HCT116 (cell line): ENCODE data around the gene DRG1.

Source experiments
- CTCF ChIP-seq, 3 experiments: fragments of 200-600 bp in 1 of 3; sonication (generic) in 1 of 3; IDR thresholded peaks in 2 of 3; conservative IDR thresholded peaks in 1 of 3; 2 replicates each; pipeline ENCODE4 v1.5.1; 2012 to 2017; ENCODE audit warnings: low read depth in 2 of 3, low read length in 2 of 3, antibody characterized with exemption in 1 of 3, borderline replicate concordance in 1 of 3, control low read depth in 1 of 3, mild to moderate bottlenecking in 1 of 3, mixed read lengths in 1 of 3, mixed run types in 1 of 3, moderate library complexity in 1 of 3; ENCODE audit not compliant: insufficient read depth in 1 of 3
- EZH2 ChIP-seq: fragments of 200-600 bp; sonication (generic); IDR thresholded peaks from 2 replicates; pipeline ENCODE4 v1.6.1; 2017; ENCODE audit warnings: antibody characterized with exemption, mixed run types
- POLR2A ChIP-seq: IDR thresholded peaks from 2 replicates; pipeline ENCODE4 v1.7.0; 2011; ENCODE audit warnings: borderline replicate concordance; ENCODE audit not compliant: insufficient read depth, insufficient read length; ENCODE audit errors: extremely low read depth
- ZNF274 ChIP-seq: fragments of 200-500 bp; sonication (Bioruptor generic); IDR thresholded peaks from 2 replicates; pipeline ENCODE4 v1.6.1; 2014; ENCODE audit warnings: mild to moderate bottlenecking, low read depth, low read length, inconsistent platforms
- TF ChIP-seq, protein P1 (sequence below): IDR thresholded peaks from 2 replicates; pipeline ENCODE4 v1.6.1; 2012; ENCODE audit warnings: low read depth

DNA sequence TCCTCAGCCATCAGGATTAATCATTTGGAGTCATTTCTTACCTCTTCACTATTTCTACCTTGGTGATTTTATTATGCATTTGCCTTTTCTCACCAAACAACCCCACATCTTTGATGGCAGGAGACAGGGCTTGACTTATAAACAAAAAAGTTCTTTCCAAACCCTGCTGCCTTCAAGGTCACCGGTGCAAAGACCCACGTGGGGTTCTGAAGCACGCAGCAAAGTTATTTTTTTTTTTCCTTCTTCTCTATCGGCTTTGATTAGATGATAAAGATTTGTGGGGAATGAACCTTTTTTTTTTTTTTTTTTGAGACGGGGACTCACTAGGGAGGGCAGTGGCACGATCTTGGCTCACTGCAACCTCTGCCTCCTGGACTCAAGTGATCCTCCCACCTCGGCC, 44.1 kb downstream of the DRG1 start:
- TF ChIP-seq CTCF (IDR thresholded peaks at IDR 0.05 in 2 of 3, conservative IDR thresholded peaks at IDR 0.05 in 1 of 3; ENCODE audit: borderline replicate concordance in 1 of 3, insufficient read depth in 1 of 3, low read depth in 2 of 3, low read length in 2 of 3) (no peak), POLR2A (no peak), EZH2 (no peak), ZNF274 (no peak)
- TF ChIP-seq, protein P1, sequence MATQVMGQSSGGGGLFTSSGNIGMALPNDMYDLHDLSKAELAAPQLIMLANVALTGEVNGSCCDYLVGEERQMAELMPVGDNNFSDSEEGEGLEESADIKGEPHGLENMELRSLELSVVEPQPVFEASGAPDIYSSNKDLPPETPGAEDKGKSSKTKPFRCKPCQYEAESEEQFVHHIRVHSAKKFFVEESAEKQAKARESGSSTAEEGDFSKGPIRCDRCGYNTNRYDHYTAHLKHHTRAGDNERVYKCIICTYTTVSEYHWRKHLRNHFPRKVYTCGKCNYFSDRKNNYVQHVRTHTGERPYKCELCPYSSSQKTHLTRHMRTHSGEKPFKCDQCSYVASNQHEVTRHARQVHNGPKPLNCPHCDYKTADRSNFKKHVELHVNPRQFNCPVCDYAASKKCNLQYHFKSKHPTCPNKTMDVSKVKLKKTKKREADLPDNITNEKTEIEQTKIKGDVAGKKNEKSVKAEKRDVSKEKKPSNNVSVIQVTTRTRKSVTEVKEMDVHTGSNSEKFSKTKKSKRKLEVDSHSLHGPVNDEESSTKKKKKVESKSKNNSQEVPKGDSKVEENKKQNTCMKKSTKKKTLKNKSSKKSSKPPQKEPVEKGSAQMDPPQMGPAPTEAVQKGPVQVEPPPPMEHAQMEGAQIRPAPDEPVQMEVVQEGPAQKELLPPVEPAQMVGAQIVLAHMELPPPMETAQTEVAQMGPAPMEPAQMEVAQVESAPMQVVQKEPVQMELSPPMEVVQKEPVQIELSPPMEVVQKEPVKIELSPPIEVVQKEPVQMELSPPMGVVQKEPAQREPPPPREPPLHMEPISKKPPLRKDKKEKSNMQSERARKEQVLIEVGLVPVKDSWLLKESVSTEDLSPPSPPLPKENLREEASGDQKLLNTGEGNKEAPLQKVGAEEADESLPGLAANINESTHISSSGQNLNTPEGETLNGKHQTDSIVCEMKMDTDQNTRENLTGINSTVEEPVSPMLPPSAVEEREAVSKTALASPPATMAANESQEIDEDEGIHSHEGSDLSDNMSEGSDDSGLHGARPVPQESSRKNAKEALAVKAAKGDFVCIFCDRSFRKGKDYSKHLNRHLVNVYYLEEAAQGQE, result no peak
